ENCODE data around the gene SLC6A5.

DNA sequence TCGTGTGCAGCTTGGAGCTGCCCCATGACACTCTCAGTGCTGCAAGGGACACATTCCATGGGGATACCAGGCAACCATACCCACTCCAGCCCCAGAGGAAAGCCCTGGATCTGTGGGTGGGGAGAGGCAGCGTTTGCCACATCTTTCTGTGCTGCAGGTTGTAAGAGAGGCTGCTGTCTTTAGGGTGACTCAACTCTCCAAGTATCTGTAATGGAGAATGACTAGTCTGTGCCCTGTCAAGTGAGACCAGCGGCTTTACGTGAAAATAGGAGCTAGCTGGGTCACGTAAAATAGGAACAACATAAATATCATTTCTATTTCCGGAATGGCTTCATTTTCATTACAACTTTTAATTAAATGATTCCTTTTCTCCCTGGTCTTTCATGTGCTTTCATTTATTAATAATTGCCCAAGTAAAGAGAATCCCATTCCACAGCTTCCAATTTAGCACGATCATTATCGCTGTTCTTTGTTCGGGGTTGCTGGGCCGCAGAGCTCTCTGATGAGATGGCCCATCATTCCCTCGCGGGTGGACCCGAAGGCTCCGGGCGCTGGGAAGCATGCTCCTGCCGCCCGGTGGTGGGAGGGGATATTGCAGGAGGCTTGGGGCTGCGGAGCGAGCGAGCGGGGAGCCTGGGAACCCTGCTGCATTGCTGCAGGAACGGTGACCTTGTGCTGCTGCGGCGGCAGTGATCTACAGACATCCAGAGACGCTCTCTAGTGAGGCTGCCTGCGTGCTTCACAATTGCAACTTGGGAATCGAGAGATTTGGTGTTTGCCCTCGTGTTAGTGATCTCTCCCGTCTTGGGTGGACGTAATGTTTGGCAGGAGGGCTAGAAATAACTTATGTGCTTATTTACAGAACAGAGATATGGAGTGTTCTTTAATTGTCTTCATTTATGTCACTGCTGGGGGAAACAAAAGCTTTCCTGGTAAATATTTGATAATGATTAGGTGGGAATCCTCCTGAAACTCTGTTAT is 10.6 kb downstream of the SLC6A5 start:
- TF ChIP-seq EZH2 (IDR thresholded peaks at IDR 0.05; ENCODE audit: borderline replicate concordance, low read length) (no peak), CTCF (IDR thresholded peaks at IDR 0.05; ENCODE audit: low read length) (peak; percentile 85)

All from OCI-LY1 (cell line).